ENCODE measurements around the gene FBXO8. TPM values are rescaled to one million over a fixed set of nuclear protein-coding genes. Genes with fewer than 3 reads are reported as not detected.
"Not testable (repeated sequence)": the region's sequence is repeated elsewhere in the genome, so short reads cannot be mapped to it uniquely, and the experiment has no call there.

The FBXO8 gene
- total RNA-seq, 1 donor from 2014 or later, result 14.4 TPM

- no peak for TF ChIP-seq CTCF (IDR thresholded peaks at IDR 0.05; ENCODE audit: insufficient read depth, low read length, poor library complexity, severe bottlenecking)
- DNase-seq (ENCODE audit: low read depth), result no peak
- Histone ChIP-seq H3K4me3 (ENCODE audit: low read depth, low read length) (no peak overlapping the region), H3K27me3 (ENCODE audit: control insufficient read depth, insufficient read depth, low read length) (no peaks in the 10 kb centered on the region), H3K36me3 (ENCODE audit: control insufficient read depth, insufficient read depth, low read length) (no peaks in the 10 kb centered on the region)
Measured at GRCh38 chr4:174314274-174314673, 30.8 kb upstream of the FBXO8 start.

GRCh38 chr4:174312993-174313392, 29.5 kb upstream of the FBXO8 start:
- Histone ChIP-seq H3K27me3 (ENCODE audit: control insufficient read depth, insufficient read depth, low read length) (no peaks in the 10 kb centered on the region), H3K4me3 (ENCODE audit: low read depth, low read length) (no peak overlapping the region), H3K36me3 (ENCODE audit: control insufficient read depth, insufficient read depth, low read length) (no peaks in the 10 kb centered on the region)
- DNase-seq (ENCODE audit: low read depth), result no peak
- TF ChIP-seq CTCF (IDR thresholded peaks at IDR 0.05; ENCODE audit: insufficient read depth, low read length, poor library complexity, severe bottlenecking), result no peak

- no peak for TF ChIP-seq CTCF (IDR thresholded peaks at IDR 0.05; ENCODE audit: insufficient read depth, low read length, poor library complexity, severe bottlenecking)
- H3K36me3 ChIP-seq (ENCODE audit: control insufficient read depth, insufficient read depth, low read length), result no peaks in the 10 kb centered on the region
- DNase-seq (ENCODE audit: low read depth), result no peak
- H3K27me3 ChIP-seq (ENCODE audit: control insufficient read depth, insufficient read depth, low read length), result no peaks in the 10 kb centered on the region
- H3K4me3 ChIP-seq (ENCODE audit: low read depth, low read length), result no peak overlapping the region
Measured at GRCh38 chr4:174307694-174308093, 24.2 kb upstream of the FBXO8 start.

GRCh38 chr4:174305961-174306360, 22.5 kb upstream of the FBXO8 start:
- TF ChIP-seq CTCF (IDR thresholded peaks at IDR 0.05; ENCODE audit: insufficient read depth, low read length, poor library complexity, severe bottlenecking), result no peak

GRCh38 chr4:174304664-174305063, 21.2 kb upstream of the FBXO8 start:
- Histone ChIP-seq H3K4me3 (ENCODE audit: low read depth, low read length) (no peak overlapping the region), H3K36me3 (ENCODE audit: control insufficient read depth, insufficient read depth, low read length) (no peaks in the 10 kb centered on the region), H3K27me3 (ENCODE audit: control insufficient read depth, insufficient read depth, low read length) (no peaks in the 10 kb centered on the region)
- no peak for DNase-seq (ENCODE audit: low read depth)
- no peak for TF ChIP-seq CTCF (IDR thresholded peaks at IDR 0.05; ENCODE audit: insufficient read depth, low read length, poor library complexity, severe bottlenecking)

More at GRCh38 chr4:174305961-174306360, 22.5 kb upstream of the FBXO8 start:
- no peak for DNase-seq (ENCODE audit: low read depth)
- H3K36me3 ChIP-seq (ENCODE audit: control insufficient read depth, insufficient read depth, low read length), result no peaks in the 10 kb centered on the region
- no peaks in the 10 kb centered on the region for H3K27me3 ChIP-seq (ENCODE audit: control insufficient read depth, insufficient read depth, low read length)
- H3K4me3 ChIP-seq (ENCODE audit: low read depth, low read length), result no peak overlapping the region

GRCh38 chr4:174303687-174304086, 20.2 kb upstream of the FBXO8 start:
- H3K36me3 ChIP-seq (ENCODE audit: control insufficient read depth, insufficient read depth, low read length), result no peaks in the 10 kb centered on the region
- TF ChIP-seq CTCF (IDR thresholded peaks at IDR 0.05; ENCODE audit: insufficient read depth, low read length, poor library complexity, severe bottlenecking), result no peak
- H3K4me3 ChIP-seq (ENCODE audit: low read depth, low read length), result no peak overlapping the region
- no peak for DNase-seq (ENCODE audit: low read depth)
- no peaks in the 10 kb centered on the region for H3K27me3 ChIP-seq (ENCODE audit: control insufficient read depth, insufficient read depth, low read length)

- H3K36me3 ChIP-seq (ENCODE audit: control insufficient read depth, insufficient read depth, low read length); H3K4me3 ChIP-seq (ENCODE audit: low read depth, low read length); H3K27me3 ChIP-seq (ENCODE audit: control insufficient read depth, insufficient read depth, low read length); DNase-seq (ENCODE audit: low read depth): not testable (repeated sequence)
Measured at GRCh38 chr4:174295142-174295541, 11.7 kb upstream of the FBXO8 start.

- not testable (repeated sequence) for H3K36me3 ChIP-seq (ENCODE audit: control insufficient read depth, insufficient read depth, low read length); H3K27me3 ChIP-seq (ENCODE audit: control insufficient read depth, insufficient read depth, low read length); DNase-seq (ENCODE audit: low read depth); H3K4me3 ChIP-seq (ENCODE audit: low read depth, low read length)
Measured at GRCh38 chr4:174294641-174295040, 11.2 kb upstream of the FBXO8 start.
